Measurements from ENCODE around the gene GRM5. TPM values are rescaled to one million over a fixed set of nuclear protein-coding genes. Genes with fewer than 3 reads are reported as not detected.
A peak's percentile ranks its signal among the peaks of the same experiment; 100 is the strongest.
"Not testable (repeated sequence)": the region's sequence is repeated elsewhere in the genome, so short reads cannot be mapped to it uniquely, and the experiment has no call there.

The GRM5 gene
- total RNA-seq, 2 donors from 2014 or later: 0.33 TPM; not detected in 1

DNA sequence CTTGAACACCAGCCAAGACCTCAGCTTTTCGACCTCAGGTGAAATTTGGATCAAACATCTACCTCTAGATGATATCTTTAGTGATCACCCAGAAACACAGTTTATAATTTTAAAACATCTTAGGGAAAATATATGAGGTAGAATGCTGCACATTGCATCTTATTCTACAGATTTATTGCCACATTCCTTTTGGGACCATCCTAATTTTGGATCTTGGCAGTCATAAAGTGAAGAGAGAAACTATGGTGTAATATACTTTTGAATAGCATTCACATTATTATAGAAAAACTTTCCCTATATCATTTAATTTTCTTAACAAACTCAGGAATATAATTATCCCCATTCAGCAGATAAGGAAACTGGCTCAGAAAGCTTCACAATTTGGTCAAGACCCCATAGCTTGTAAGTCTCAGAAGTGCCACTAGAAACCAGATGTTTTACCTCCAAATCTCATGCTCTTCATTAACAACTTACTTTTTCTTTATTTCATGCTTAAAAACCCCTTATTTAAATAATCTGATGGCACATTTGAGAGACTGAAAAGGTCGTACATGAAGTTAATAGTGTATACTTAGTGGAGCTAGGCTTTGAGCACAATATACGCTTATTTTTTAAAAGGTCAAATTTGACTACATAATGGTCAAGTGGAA is 529.0 kb downstream of the GRM5 start:
- no peaks in the 10 kb centered on the region for H3K27me3 ChIP-seq
- no peak overlapping the region for H3K4me3 ChIP-seq
- ATAC-seq (no peak), DNase-seq (no peak)
- H3K9me3 ChIP-seq: no peaks in the 10 kb centered on the region
- no peak overlapping the region for H3K27ac ChIP-seq
- intact Hi-C loops (cut with DNase I): no loop called here
- H3K36me3 ChIP-seq (replicated peaks in 1 of 2; ENCODE audit: insufficient read depth in 1 of 2, low read depth in 2 of 2): no peaks in the 10 kb centered on the region
- H3K4me1 ChIP-seq: no peaks in the 10 kb centered on the region
- TF ChIP-seq, protein P1, sequence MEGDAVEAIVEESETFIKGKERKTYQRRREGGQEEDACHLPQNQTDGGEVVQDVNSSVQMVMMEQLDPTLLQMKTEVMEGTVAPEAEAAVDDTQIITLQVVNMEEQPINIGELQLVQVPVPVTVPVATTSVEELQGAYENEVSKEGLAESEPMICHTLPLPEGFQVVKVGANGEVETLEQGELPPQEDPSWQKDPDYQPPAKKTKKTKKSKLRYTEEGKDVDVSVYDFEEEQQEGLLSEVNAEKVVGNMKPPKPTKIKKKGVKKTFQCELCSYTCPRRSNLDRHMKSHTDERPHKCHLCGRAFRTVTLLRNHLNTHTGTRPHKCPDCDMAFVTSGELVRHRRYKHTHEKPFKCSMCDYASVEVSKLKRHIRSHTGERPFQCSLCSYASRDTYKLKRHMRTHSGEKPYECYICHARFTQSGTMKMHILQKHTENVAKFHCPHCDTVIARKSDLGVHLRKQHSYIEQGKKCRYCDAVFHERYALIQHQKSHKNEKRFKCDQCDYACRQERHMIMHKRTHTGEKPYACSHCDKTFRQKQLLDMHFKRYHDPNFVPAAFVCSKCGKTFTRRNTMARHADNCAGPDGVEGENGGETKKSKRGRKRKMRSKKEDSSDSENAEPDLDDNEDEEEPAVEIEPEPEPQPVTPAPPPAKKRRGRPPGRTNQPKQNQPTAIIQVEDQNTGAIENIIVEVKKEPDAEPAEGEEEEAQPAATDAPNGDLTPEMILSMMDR (IDR thresholded peaks at IDR 0.05): no peak
- no peak for TF ChIP-seq POLR2A (IDR thresholded peaks at IDR 0.05)
- 59 to 61% methylated on average over 3 of the region's 3 CpGs for WGBS, 2 donors

DNA sequence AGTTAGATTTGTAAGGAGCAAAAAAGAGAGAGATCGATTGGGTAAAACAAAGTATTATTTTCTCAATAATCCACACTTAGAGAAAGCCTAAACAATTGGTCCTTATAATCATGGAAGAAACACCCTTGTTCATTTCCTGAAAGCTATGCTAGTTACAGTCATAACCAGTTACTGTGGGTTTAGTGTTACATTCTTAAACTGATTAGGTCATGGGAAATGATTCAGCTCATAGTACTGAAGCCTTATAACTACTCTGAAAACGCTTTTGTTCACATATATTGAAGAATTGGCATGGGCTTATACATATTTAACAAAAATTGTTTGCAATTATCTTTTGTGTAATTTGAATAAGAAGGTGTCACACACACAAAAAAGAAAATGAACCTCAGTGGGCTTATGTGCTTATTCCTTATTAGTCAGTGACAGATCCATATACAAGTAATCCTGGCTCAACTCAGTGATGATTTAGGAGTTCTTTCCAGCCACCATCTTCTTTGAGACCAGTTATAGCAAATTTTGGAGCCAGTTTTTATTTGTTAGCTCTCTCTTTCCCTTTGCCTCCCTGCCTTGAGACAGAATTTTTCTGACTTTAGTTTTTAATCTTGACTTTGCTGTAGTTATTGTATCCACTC is 529.8 kb downstream of the GRM5 start:
- Histone ChIP-seq H3K4me3 (no peak overlapping the region), H3K9me3 (no peaks in the 10 kb centered on the region), H3K27ac (peak overlapping the region in 2 of 4 donors; percentile 9 to 22), H3K4me1 (no peaks in the 10 kb centered on the region), H3K27me3 (no peaks in the 10 kb centered on the region), H3K36me3 (replicated peaks in 1 of 2; ENCODE audit: insufficient read depth in 1 of 2, low read depth in 2 of 2) (no peaks in the 10 kb centered on the region)
- no peak for TF ChIP-seq POLR2A (IDR thresholded peaks at IDR 0.05)
- TF ChIP-seq, protein P1 (IDR thresholded peaks at IDR 0.05): no peak
- intact Hi-C loops (cut with DNase I): no loop called here
- ATAC-seq (peak; percentile 78), DNase-seq (no peak)
- 24 to 30% methylated on average over 2 of the region's 2 CpGs for WGBS, 2 donors

DNA sequence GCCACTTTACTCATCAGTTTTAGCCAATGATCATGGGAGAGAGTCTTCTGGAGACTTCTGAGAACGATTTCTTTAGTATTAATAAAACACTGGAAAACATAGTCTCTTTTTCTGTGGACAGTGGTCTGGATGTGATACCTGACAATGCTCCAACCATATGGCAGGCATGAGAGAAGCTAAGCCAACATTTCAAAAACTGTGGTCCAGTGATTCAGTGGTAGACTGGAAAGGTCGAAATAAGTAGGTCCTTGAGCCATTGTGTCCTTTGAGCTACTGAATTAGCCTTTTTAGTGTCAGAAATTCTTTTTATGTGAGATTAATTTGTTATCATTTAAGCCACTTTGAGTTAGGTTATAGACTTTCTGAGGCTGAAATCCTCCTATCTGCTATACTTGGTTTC is 530.5 kb downstream of the GRM5 start:
- ATAC-seq (no peak), DNase-seq (no peak)
- Histone ChIP-seq H3K4me3 (no peak overlapping the region), H3K9me3 (no peaks in the 10 kb centered on the region), H3K36me3 (replicated peaks in 1 of 2; ENCODE audit: insufficient read depth in 1 of 2, low read depth in 2 of 2) (no peaks in the 10 kb centered on the region), H3K27me3 (no peaks in the 10 kb centered on the region), H3K27ac (peak overlapping the region in 1 of 4 donors; percentile 9), H3K4me1 (no peaks in the 10 kb centered on the region)
- intact Hi-C loops (cut with DNase I): no loop called here
- TF ChIP-seq POLR2A (IDR thresholded peaks at IDR 0.05): no peak
- TF ChIP-seq, protein P1 (IDR thresholded peaks at IDR 0.05): no peak
- 45 to 57% methylated on average over 2 of the region's 2 CpGs for WGBS, 2 donors

DNA sequence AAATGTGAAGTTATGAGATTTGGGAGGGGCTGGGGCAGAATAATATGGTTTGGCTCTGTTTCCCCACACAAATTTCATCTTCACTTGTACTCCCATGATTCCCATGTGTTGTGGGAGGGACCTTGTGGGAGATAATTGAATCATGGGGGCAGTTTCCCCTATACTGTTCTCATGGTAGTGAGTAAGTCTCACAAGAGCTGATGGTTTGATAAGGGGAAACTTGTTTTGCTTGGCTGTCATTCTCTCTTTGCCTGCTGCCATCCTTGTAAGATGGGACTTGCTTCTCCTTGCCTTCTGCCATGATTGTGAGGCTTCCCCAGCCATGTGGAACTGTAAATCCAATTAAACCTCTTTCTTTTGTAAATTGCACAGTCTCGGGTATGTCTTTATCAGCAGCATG is 531.1 kb downstream of the GRM5 start:
- H3K9me3 ChIP-seq; H3K4me3 ChIP-seq; H3K4me1 ChIP-seq; H3K27me3 ChIP-seq; intact Hi-C loops (cut with DNase I); DNase-seq; ATAC-seq; H3K36me3 ChIP-seq (replicated peaks in 1 of 2; ENCODE audit: insufficient read depth in 1 of 2, low read depth in 2 of 2); H3K27ac ChIP-seq: not testable (repeated sequence)
- WGBS, 2 donors: 73% methylated on average over 1 of the region's 1 CpG

DNA sequence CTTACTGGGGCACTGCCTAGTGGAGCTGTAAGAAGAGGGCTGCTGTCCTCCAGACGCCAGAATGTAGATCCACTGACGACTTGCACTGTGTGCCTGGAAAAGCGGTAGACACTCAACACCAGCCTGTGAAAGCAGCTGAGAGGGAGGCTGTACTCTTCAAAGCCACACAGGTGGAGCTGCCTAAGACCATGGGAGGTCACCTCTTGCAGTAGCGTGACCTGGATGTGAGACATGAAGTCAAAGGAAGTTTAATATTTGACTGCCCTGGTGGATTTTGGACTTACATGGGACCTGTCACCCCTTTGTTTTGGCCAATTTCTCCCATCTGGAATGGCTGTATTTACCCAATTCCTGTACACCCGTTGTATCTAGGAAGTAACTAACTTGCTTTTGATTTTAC is 531.6 kb downstream of the GRM5 start:
- no peaks in the 10 kb centered on the region for H3K4me1 ChIP-seq
- intact Hi-C loops (cut with DNase I): no loop called here
- ATAC-seq (no peak), DNase-seq (no peak)
- no peaks in the 10 kb centered on the region for H3K9me3 ChIP-seq
- no peak overlapping the region for H3K4me3 ChIP-seq
- no peak for TF ChIP-seq POLR2A (IDR thresholded peaks at IDR 0.05)
- TF ChIP-seq, protein P1 (IDR thresholded peaks at IDR 0.05): no peak
- no peak overlapping the region for H3K27ac ChIP-seq
- WGBS, 2 donors: 80 to 90% methylated on average over 4 to 5 of the region's 5 CpGs
- no peaks in the 10 kb centered on the region for H3K27me3 ChIP-seq
- no peaks in the 10 kb centered on the region for H3K36me3 ChIP-seq (replicated peaks in 1 of 2; ENCODE audit: insufficient read depth in 1 of 2, low read depth in 2 of 2)
